Thyroid gland (tissue), 4 donors: ENCODE results near the gene RABL6. TPM values are rescaled to one million over a fixed set of nuclear protein-coding genes. Genes with fewer than 3 reads are reported as not detected.
A peak's percentile ranks its signal among the peaks of the same experiment; 100 is the strongest.
"Not testable (repeated sequence)": the region's sequence is repeated elsewhere in the genome, so short reads cannot be mapped to it uniquely, and the experiment has no call there.

ENCODE experiments used
- DNase-seq, 2 donors: peaks; one replicate each; pipeline ENCODE4 v3.0.0-alpha.2; 2019
- H3K27ac ChIP-seq, 3 donors: fragments of 200-600 bp; sonication (generic); 1 replicate in 2 of 3; 2 replicates in 1 of 3; pipeline ENCODE4 v1.5.1; 2016 to 2019; ENCODE audit warnings: mild to moderate bottlenecking in 1 of 3, moderate library complexity in 1 of 3
- H3K27me3 ChIP-seq: fragments of 200-600 bp; sonication (generic); one replicate; pipeline ENCODE4 v1.5.1; 2019
- H3K36me3 ChIP-seq, 2 donors: fragments of 200-600 bp; sonication (generic); one replicate each; pipeline ENCODE4 v1.5.1; 2016 to 2019
- H3K4me1 ChIP-seq, 2 donors: fragments of 200-600 bp; sonication (generic); one replicate each; pipeline ENCODE4 v1.5.1; 2017 to 2019
- H3K4me3 ChIP-seq, 3 donors: fragments of 200-600 bp; sonication (generic); replicated peaks in 1 of 3; 1 replicate in 2 of 3; 2 replicates in 1 of 3; pipeline ENCODE4 v1.5.1; 2016; ENCODE audit warnings: mild to moderate bottlenecking in 1 of 3
- H3K9me3 ChIP-seq: fragments of 200-600 bp; sonication (generic); one replicate; pipeline ENCODE4 v1.5.1; 2017
- POLR2A ChIP-seq, 2 donors: fragments of 450-650 bp; IDR thresholded peaks; one replicate each; pipeline ENCODE4 v1.6.1; 2017; ENCODE audit warnings: antibody characterized with exemption in 2 of 2, mild to moderate bottlenecking in 2 of 2, moderate library complexity in 1 of 2
- WGBS, 2 donors: methylation state at CpG; one replicate each; pipeline ENCODE4 v1.1.5; 2017; 5-methylcytosine and 5-hydroxymethylcytosine counted together
- intact Hi-C: fragments of 100-400 bp; cut with DNase I; formaldehyde crosslinking; loops from one replicate; pipeline ENCODE4 v1.15.1; 2023
- total RNA-seq, 4 donors: library from RNA; depleted of rRNA; stranded (reverse); fragments of >200 nt; gene quantifications; one replicate each; pipeline ENCODE4 v1.2.3, GENCODE V29; 2016
- TF ChIP-seq, protein P1 (sequence below), 6 experiments: fragments of 200-600 bp in 3 of 6; fragments of 450-650 bp in 3 of 6; sonication (generic) in 3 of 6; IDR thresholded peaks; one replicate each; pipeline ENCODE4 v1.5.1; 2016 to 2019; ENCODE audit warnings: antibody characterized with exemption in 6 of 6, mild to moderate bottlenecking in 2 of 6, inconsistent platforms in 1 of 6, moderate library complexity in 1 of 6

Gene RABL6
- total RNA-seq, 4 donors from 2014 or later, result 59.8 to 84.0 (median 62.2) TPM

GRCh38 chr9:136842380-136842948 is 34.7 kb downstream of the RABL6 start, which contains the start of gene AJM1:
Gene AJM1, plus strand, starts transcription at chr9:136842478. Its CDS starts 1,937 bp downstream, at chr9:136844415.
- not testable (repeated sequence) for H3K27me3 ChIP-seq, H3K27ac ChIP-seq
- intact Hi-C loops, result loop anchor here (10.0 kb wide), 1 partner anchor 192 kb away; the partner anchor contains the start of gene FUT7

DNA sequence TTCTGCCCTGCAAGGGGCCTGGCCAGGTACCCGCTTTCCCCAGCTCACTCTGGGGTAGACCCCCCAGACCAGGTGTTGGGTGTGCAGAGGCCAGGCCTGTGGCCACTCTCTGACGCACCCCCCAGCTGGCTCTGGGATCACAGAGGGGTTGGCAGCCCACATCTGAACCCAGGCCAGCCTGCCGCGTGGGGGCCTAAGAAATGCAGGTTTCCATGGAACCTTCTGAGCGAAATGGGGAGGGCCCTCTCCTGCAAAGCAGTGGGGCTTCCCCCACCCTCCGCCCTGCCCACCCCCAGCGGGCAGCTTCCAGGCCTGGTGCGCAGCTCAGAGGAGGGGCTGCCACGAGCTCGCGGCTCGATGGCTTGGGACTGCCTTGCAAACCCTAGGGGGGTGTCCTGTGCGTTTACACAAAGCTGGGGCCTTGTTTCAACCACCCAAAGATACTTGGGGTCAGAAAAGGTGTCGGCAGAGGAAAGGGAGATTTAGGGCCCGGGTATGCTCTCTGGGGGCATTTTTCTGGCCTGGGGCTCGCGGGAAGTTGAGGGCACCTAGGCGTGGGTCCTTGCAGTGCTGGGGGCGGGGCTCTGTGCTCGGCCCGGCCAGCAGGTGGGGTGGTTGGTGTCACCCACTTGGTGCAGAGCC is 35.5 kb downstream of the RABL6 start:
- Histone ChIP-seq H3K4me1 (peaks cover 40 to 56% of the 10 kb centered on the region in 2 donors), H3K36me3 (peaks cover 3 to 11% of the 10 kb centered on the region in 2 donors)
- not testable (repeated sequence) for H3K27ac ChIP-seq, H3K27me3 ChIP-seq, H3K4me3 ChIP-seq, DNase-seq, H3K9me3 ChIP-seq
- 7 to 26% methylated on average over 8 to 9 of the region's 21 CpGs for WGBS, 2 donors
- intact Hi-C loops, result loop anchor here (10.0 kb wide), 1 partner anchor 192 kb away; the partner anchor contains the start of gene FUT7

More at GRCh38 chr9:136842380-136842948, 34.7 kb downstream of the RABL6 start, which contains the start of gene AJM1:
- Histone ChIP-seq H3K4me3 (peak within 1 kb of the TSS in 1 of 3 donors; percentile 26), H3K4me1 (peaks cover 39 to 55% of the 10 kb centered on the region in 2 donors), H3K36me3 (peaks cover 3 to 11% of the 10 kb centered on the region in 2 donors)
- H3K9me3 ChIP-seq, result not testable (repeated sequence)
- peak; percentile 75 to 80 for DNase-seq
- WGBS, 2 donors, result no CpG with 5 or more reads among the region's 27 CpGs
- TF ChIP-seq POLR2A (IDR thresholded peaks at IDR 0.05), result peak in 1 of 2 donors; percentile 24
- TF ChIP-seq, protein P1, sequence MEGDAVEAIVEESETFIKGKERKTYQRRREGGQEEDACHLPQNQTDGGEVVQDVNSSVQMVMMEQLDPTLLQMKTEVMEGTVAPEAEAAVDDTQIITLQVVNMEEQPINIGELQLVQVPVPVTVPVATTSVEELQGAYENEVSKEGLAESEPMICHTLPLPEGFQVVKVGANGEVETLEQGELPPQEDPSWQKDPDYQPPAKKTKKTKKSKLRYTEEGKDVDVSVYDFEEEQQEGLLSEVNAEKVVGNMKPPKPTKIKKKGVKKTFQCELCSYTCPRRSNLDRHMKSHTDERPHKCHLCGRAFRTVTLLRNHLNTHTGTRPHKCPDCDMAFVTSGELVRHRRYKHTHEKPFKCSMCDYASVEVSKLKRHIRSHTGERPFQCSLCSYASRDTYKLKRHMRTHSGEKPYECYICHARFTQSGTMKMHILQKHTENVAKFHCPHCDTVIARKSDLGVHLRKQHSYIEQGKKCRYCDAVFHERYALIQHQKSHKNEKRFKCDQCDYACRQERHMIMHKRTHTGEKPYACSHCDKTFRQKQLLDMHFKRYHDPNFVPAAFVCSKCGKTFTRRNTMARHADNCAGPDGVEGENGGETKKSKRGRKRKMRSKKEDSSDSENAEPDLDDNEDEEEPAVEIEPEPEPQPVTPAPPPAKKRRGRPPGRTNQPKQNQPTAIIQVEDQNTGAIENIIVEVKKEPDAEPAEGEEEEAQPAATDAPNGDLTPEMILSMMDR (IDR thresholded peaks at IDR 0.05), result peak; percentile 68 to 92 (median 87)

- WGBS, 2 donors, result 13 to 23% methylated on average over 8 to 27 of the region's 99 CpGs
- intact Hi-C loops, result loop anchor here (10.0 kb wide), 1 partner anchor 191 kb away; the partner anchor contains the start of gene FUT7
Measured at GRCh38 chr9:136843801-136844740, 36.3 kb downstream of the RABL6 start.

GRCh38 chr9:136844761-136845464 is 37.2 kb downstream of the RABL6 start:
- H3K27me3 ChIP-seq, result no peaks in the 10 kb centered on the region
- TF ChIP-seq, protein P1 (IDR thresholded peaks at IDR 0.05), result no peak
- no peak for TF ChIP-seq POLR2A (IDR thresholded peaks at IDR 0.05)
- peaks cover 44 to 59% of the 10 kb centered on the region in 2 donors for H3K4me1 ChIP-seq
- no peaks in the 10 kb centered on the region for H3K9me3 ChIP-seq
- intact Hi-C loops, result loop anchor here (5.0 to 10.0 kb wide), 2 partner anchors 97 to 190 kb away; partner anchors contain the start of genes FBXW5 and FUT7
- H3K27ac ChIP-seq, result no peak overlapping the region
- no peak for DNase-seq
- H3K4me3 ChIP-seq, result no peak overlapping the region
- WGBS, 2 donors, result 43% methylated on average over 27 of the region's 88 CpGs; no CpG with 5 or more reads in 1 of the 2 donors
- H3K36me3 ChIP-seq, result no peaks in the 10 kb centered on the region

More at GRCh38 chr9:136843801-136844740, 36.3 kb downstream of the RABL6 start:
- peaks cover 40 to 56% of the 10 kb centered on the region in 2 donors for H3K4me1 ChIP-seq
- H3K27ac ChIP-seq, H3K4me3 ChIP-seq, H3K36me3 ChIP-seq, H3K27me3 ChIP-seq, H3K9me3 ChIP-seq: not testable (repeated sequence)
- DNase-seq, result peak; percentile 40 to 41
- TF ChIP-seq, protein P1 (IDR thresholded peaks at IDR 0.05), result peak in 5 of 6 experiments; percentile 52 to 72 (median 63)
